Neural progenitor cell (in vitro differentiated cells): Measurements from ENCODE around the gene PKNOX1.

ENCODE experiments used
- EZH2 ChIP-seq: fragments of 200-600 bp; sonication (generic); IDR thresholded peaks from 2 replicates; pipeline ENCODE4 v1.6.1; 2017; ENCODE audit warnings: antibody characterized with exemption, mild to moderate bottlenecking, moderate library complexity
- EZH2phosphoT487 ChIP-seq: fragments of 200-600 bp; sonication (generic); IDR thresholded peaks from 2 replicates; pipeline ENCODE4 v1.6.1; 2017; ENCODE audit warnings: antibody characterized with exemption
- TF ChIP-seq, protein P1 (sequence below): fragments of 200-600 bp; sonication (generic); IDR thresholded peaks from 2 replicates; pipeline ENCODE4 v1.5.1; 2017; ENCODE audit warnings: antibody characterized with exemption, mild to moderate bottlenecking

GRCh38 chr21:43006874-43007208 is 32.5 kb downstream of the PKNOX1 start:
- no peak for TF ChIP-seq EZH2
- TF ChIP-seq, protein P1, sequence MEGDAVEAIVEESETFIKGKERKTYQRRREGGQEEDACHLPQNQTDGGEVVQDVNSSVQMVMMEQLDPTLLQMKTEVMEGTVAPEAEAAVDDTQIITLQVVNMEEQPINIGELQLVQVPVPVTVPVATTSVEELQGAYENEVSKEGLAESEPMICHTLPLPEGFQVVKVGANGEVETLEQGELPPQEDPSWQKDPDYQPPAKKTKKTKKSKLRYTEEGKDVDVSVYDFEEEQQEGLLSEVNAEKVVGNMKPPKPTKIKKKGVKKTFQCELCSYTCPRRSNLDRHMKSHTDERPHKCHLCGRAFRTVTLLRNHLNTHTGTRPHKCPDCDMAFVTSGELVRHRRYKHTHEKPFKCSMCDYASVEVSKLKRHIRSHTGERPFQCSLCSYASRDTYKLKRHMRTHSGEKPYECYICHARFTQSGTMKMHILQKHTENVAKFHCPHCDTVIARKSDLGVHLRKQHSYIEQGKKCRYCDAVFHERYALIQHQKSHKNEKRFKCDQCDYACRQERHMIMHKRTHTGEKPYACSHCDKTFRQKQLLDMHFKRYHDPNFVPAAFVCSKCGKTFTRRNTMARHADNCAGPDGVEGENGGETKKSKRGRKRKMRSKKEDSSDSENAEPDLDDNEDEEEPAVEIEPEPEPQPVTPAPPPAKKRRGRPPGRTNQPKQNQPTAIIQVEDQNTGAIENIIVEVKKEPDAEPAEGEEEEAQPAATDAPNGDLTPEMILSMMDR: no peak
- no peak for TF ChIP-seq EZH2phosphoT487
